SH-SY5Y (cell line): ENCODE measurements around the gene HECW1.

Experiments used
- GATA2 ChIP-seq: IDR thresholded peaks from 2 replicates; pipeline ENCODE4 v1.6.1; 2011; ENCODE audit warnings: mild to moderate bottlenecking, low read depth, low read length
- GATA3 ChIP-seq: IDR thresholded peaks from 2 replicates; pipeline ENCODE4 v1.6.1; 2011; ENCODE audit warnings: low read depth, mild to moderate bottlenecking, low read length, moderate library complexity

- TF ChIP-seq GATA2 (no peak), GATA3 (no peak)
Measured at GRCh38 chr7:43289826-43290225, 177.4 kb downstream of the HECW1 start.
